H1 (cell line): ENCODE data around the gene CLMP. TPM values are rescaled to one million over a fixed set of nuclear protein-coding genes. Genes with fewer than 3 reads are reported as not detected.
A peak's percentile ranks its signal among the peaks of the same experiment; 100 is the strongest.

Experiments used
- CTCF ChIA-PET: fragments of 300-600 bp; sonication (Branson Sonifier 250); formaldehyde crosslinking; loops from one replicate; lab custom pipeline; 2021; ENCODE audit not compliant: partially characterized antibody; lab: Charles Lee
- POLR2A ChIA-PET: fragments of 300-600 bp; sonication (Branson Sonifier 250); formaldehyde crosslinking; loops from one replicate; lab custom pipeline; 2021; ENCODE audit warnings: inconsistent platforms; ENCODE audit not compliant: partially characterized antibody; lab: Charles Lee
- DNase-seq, 2 experiments: peaks; one replicate each; pipeline versions ENCODE4 v3.0.0 to v3.0.0-alpha.2; 2010 to 2022; ENCODE audit warnings: low spot score in 2 of 2, low read depth in 1 of 2, mixed read lengths in 1 of 2
- FAIRE-seq: peaks from 2 replicates; lab custom pipeline; 2011; peaks lifted over from hg19 to GRCh38; lab: Jason Lieb, UNC
- H2AFZ ChIP-seq: 2 replicates; pipeline ENCODE4 v1.8.1; 2012; ENCODE audit warnings: low read length, inconsistent platforms
- H2AK5ac ChIP-seq: 2 replicates; pipeline ENCODE4 v1.6.1; 2013; ENCODE audit warnings: low read depth, low read length
- H2BK120ac ChIP-seq: replicated peaks from 2 replicates; pipeline ENCODE3; 2013; ENCODE audit warnings: low read depth, low read length, inconsistent platforms
- H2BK12ac ChIP-seq: 2 replicates; pipeline ENCODE4 v1.6.1; 2013; ENCODE audit warnings: low read depth, low read length
- H2BK15ac ChIP-seq: 2 replicates; pipeline ENCODE4 v1.6.1; 2013; ENCODE audit warnings: low read length
- H2BK20ac ChIP-seq: 2 replicates; pipeline ENCODE4 v1.6.1; 2013; ENCODE audit warnings: low read length
- H2BK5ac ChIP-seq: 2 replicates; pipeline ENCODE4 v1.6.1; 2013; ENCODE audit warnings: low read depth, low read length
- H3K14ac ChIP-seq: 2 replicates; pipeline ENCODE4 v1.6.1; 2013; ENCODE audit warnings: inconsistent platforms; ENCODE audit not compliant: insufficient read length
- H3K18ac ChIP-seq: 2 replicates; pipeline ENCODE4 v1.6.1; 2013; ENCODE audit warnings: low read length; ENCODE audit errors: extremely low read depth
- H3K23ac ChIP-seq: 2 replicates; pipeline ENCODE4 v1.6.1; 2013; ENCODE audit warnings: inconsistent platforms; ENCODE audit not compliant: insufficient read length
- H3K23me2 ChIP-seq: 2 replicates; pipeline ENCODE4 v1.6.1; 2013; ENCODE audit warnings: low read depth, low read length
- H3K27ac ChIP-seq: 2 replicates; pipeline ENCODE4 v1.6.1; 2011; ENCODE audit warnings: low read depth, low read length, inconsistent platforms
- H3K27me3 ChIP-seq, 4 experiments: replicated peaks in 1 of 4; 1 replicate in 1 of 4; 2 replicates in 3 of 4; pipeline versions ENCODE4 v1.6.1 to v1.8.1; 2011 to 2013; ENCODE audit warnings: low read length in 3 of 4, mild to moderate bottlenecking in 3 of 4, inconsistent platforms in 2 of 4, mixed read lengths in 2 of 4, moderate library complexity in 1 of 4; ENCODE audit not compliant: control insufficient read depth in 3 of 4, insufficient read depth in 3 of 4; ENCODE audit errors: extremely low read depth in 1 of 4
- H3K36me3 ChIP-seq, 4 experiments: 2 replicates each; pipeline versions ENCODE4 v1.6.1 to v1.8.1; 2011 to 2013; ENCODE audit warnings: mild to moderate bottlenecking in 4 of 4, low read length in 3 of 4, moderate library complexity in 2 of 4, control low read depth in 1 of 4, inconsistent platforms in 1 of 4; ENCODE audit not compliant: insufficient read depth in 4 of 4, control insufficient read depth in 2 of 4
- H3K4ac ChIP-seq: replicated peaks from 2 replicates; pipeline ENCODE3; 2013; ENCODE audit warnings: low read length, low read depth, mixed read lengths, inconsistent platforms; ENCODE audit not compliant: insufficient read length
- H3K4me1 ChIP-seq, 4 experiments: replicated peaks in 1 of 4; 1 replicate in 1 of 4; 2 replicates in 3 of 4; pipeline versions ENCODE4 v1.6.1 to v1.8.1; 2011 to 2013; ENCODE audit warnings: low read length in 3 of 4, inconsistent platforms in 2 of 4, mixed read lengths in 1 of 4; ENCODE audit not compliant: insufficient read depth in 4 of 4, control insufficient read depth in 3 of 4
- H3K4me2 ChIP-seq, 2 experiments: 2 replicates each; pipeline versions ENCODE4 v1.6.1 to v1.8.1; 2011 to 2013; ENCODE audit warnings: low read depth in 2 of 2, low read length in 2 of 2, control low read depth in 1 of 2, inconsistent platforms in 1 of 2, mild to moderate bottlenecking in 1 of 2; ENCODE audit not compliant: insufficient read depth in 1 of 2
- H3K4me3 ChIP-seq, 4 experiments: fragments of 200-600, 300-600 bp in 1 of 4; sonication (generic), shearing (Covaris generic), sonication (Bioruptor Twin) in 1 of 4; 2 replicates each; pipeline versions ENCODE4 v1.5.1 to v1.8.1; 2011 to 2016; ENCODE audit warnings: low read length in 4 of 4, low read depth in 3 of 4, control low read depth in 2 of 4, inconsistent platforms in 2 of 4, mild to moderate bottlenecking in 2 of 4, mixed read lengths in 1 of 4, moderate library complexity in 1 of 4; ENCODE audit not compliant: insufficient read depth in 2 of 4; ENCODE audit errors: extremely low read depth in 1 of 4
- H3K56ac ChIP-seq: replicated peaks from 2 replicates; pipeline ENCODE3; 2013; ENCODE audit warnings: low read depth, mild to moderate bottlenecking, mixed read lengths, low read length, inconsistent platforms; ENCODE audit not compliant: insufficient read length
- H3K79me1 ChIP-seq: 2 replicates; pipeline ENCODE4 v1.6.1; 2013; ENCODE audit warnings: low read depth, low read length, control low read depth
- H3K79me2 ChIP-seq, 2 experiments: 2 replicates each; pipeline versions ENCODE4 v1.6.1 to v1.8.1; 2012 to 2013; ENCODE audit warnings: low read length in 2 of 2, mild to moderate bottlenecking in 2 of 2, inconsistent platforms in 1 of 2; ENCODE audit not compliant: insufficient read depth in 2 of 2, control insufficient read depth in 1 of 2
- H3K9ac ChIP-seq, 4 experiments: replicated peaks in 1 of 4; 1 replicate in 1 of 4; 2 replicates in 3 of 4; pipeline versions ENCODE4 v1.6.1 to v1.8.1; 2011 to 2013; ENCODE audit warnings: low read depth in 3 of 4, low read length in 3 of 4, control low read depth in 2 of 4, mild to moderate bottlenecking in 2 of 4, moderate library complexity in 2 of 4, inconsistent platforms in 1 of 4; ENCODE audit errors: extremely low read depth in 1 of 4
- H3K9me3 ChIP-seq, 2 experiments: 2 replicates each; pipeline versions ENCODE4 v1.6.1 to v1.8.1; 2012 to 2013; ENCODE audit warnings: mild to moderate bottlenecking in 2 of 2, moderate library complexity in 2 of 2, control low read depth in 1 of 2, inconsistent platforms in 1 of 2, low read depth in 1 of 2, low read length in 1 of 2, mixed read lengths in 1 of 2; ENCODE audit not compliant: insufficient read depth in 2 of 2
- H4K20me1 ChIP-seq, 2 experiments: replicated peaks in 1 of 2; 2 replicates each; pipeline versions ENCODE3 to v1.8.1; 2011 to 2013; ENCODE audit warnings: inconsistent platforms in 2 of 2, low read length in 2 of 2, mild to moderate bottlenecking in 1 of 2; ENCODE audit not compliant: insufficient read depth in 2 of 2, control insufficient read depth in 1 of 2
- H4K5ac ChIP-seq: 2 replicates; pipeline ENCODE4 v1.6.1; 2013; ENCODE audit warnings: low read length, low read depth, mixed read lengths, inconsistent platforms; ENCODE audit not compliant: insufficient read length
- H4K8ac ChIP-seq: 2 replicates; pipeline ENCODE4 v1.8.0; 2013; ENCODE audit warnings: mild to moderate bottlenecking, moderate library complexity, low read length, inconsistent platforms; ENCODE audit not compliant: insufficient read depth; ENCODE audit errors: extremely low read depth
- H4K91ac ChIP-seq: replicated peaks from 2 replicates; pipeline ENCODE3; 2013; ENCODE audit warnings: low read length, mixed read lengths, inconsistent platforms; ENCODE audit not compliant: insufficient read length
- SP1 ChIP-seq: IDR thresholded peaks from 2 replicates; pipeline ENCODE4 v1.6.1; 2011; ENCODE audit warnings: low read depth, low read length
- WGBS, 2 experiments: shearing (Covaris generic) in 1 of 2; methylation state at CpG; one replicate each; pipeline versions ENCODE4 v1.1.6 to v1.1.7; 2013 to 2015; ENCODE audit warnings: low lambda C conversion rate in 2 of 2, mixed read lengths in 2 of 2, inconsistent platforms in 1 of 2, low coverage in 1 of 2, missing lambda C conversion rate in 1 of 2; ENCODE audit not compliant: insufficient replicate concordance in 2 of 2, insufficient coverage in 1 of 2, insufficient read length in 1 of 2; ENCODE audit errors: extremely low coverage in 1 of 2, missing lambda C conversion rate in 1 of 2; 5-methylcytosine and 5-hydroxymethylcytosine counted together
- polyA plus RNA-seq, 7 experiments: library from polyadenylated mRNA; depleted of rRNA in 3 of 7; stranded (reverse) in 5 of 7; unstranded in 2 of 7; fragments of >200 nt in 5 of 7; fragments of 200-250 nt in 2 of 7; gene quantifications; 1 replicate in 5 of 7; 2 replicates in 1 of 7; 4 replicates in 1 of 7; pipeline versions ENCODE4 v1.2.1 to v1.2.3, GENCODE V29; 2011 to 2013; ENCODE audit warnings: missing spikeins in 2 of 7, mixed read lengths in 2 of 7
- total RNA-seq: library from RNA; stranded (reverse); fragmentation: NEBNext Ultra II Directional; extraction: Animal tissue kit (Norgen Biotek cat#: 25700); gene quantifications from 2 replicates; pipeline ENCODE4 v1.2.1, GENCODE V29; 2021
- TF ChIP-seq, protein P1 (sequence below), 3 experiments: IDR thresholded peaks; 1 replicate in 2 of 3; 2 replicates in 1 of 3; pipeline versions ENCODE4 v1.5.1 to v1.6.1; 2011; ENCODE audit warnings: low read length in 3 of 3, mild to moderate bottlenecking in 3 of 3, inconsistent platforms in 2 of 3, low read depth in 1 of 3, moderate library complexity in 1 of 3; ENCODE audit not compliant: insufficient read depth in 1 of 3; ENCODE audit errors: control extremely low read depth in 1 of 3

The CLMP gene
- total and polyA plus RNA-seq, 2 of the 8 experiments (the other 6 are each of a cell fraction or from before 2014, with no cell fraction given) = 9.9 to 24.1 TPM

DNA sequence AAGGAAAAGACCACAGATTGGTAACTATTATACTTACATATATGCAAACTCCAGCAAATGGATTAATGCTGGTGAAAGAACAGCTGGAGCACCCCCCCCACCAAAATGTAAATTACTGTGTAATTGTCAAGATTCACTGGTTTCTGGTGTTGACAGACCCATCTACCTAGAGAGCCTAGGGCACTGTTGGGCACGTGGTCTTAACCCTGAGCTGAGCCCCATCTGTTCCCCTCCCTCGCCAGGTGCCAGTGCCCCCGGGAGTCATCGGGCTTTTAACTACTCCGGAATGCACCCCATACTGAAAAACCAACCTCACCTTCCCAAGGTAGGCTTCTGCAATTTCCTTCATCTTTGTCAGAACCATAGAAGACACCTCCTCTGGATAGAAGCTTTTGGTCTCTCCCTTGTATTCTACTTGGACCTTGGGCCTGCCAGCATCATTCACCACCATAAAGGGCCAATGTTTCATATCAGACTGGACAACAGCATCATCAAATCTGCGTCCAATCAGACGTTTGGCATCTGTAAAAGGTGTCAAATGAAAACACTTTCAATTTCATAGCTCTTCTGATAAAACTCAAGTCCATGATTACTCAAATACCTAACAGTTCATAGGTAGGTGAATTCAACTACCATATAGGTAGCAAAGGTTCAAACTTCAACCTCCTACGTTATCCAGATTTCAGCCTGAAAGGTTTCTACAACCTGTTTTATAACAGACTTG is 134.6 kb downstream of the CLMP start:
- Histone ChIP-seq H2BK120ac (no peak overlapping the region), H3K23me2 (peaks cover 6% of the 10 kb centered on the region), H3K4ac (no peak overlapping the region), H4K20me1 (peaks cover 29 to 33% of the 10 kb centered on the region in 2 experiments), H3K23ac (no peak overlapping the region), H3K27me3 (no peaks in the 10 kb centered on the region), H3K4me2 (peak overlapping the region; percentile 62 to 81), H2BK12ac (no peak overlapping the region), H3K36me3 (peaks cover 32 to 61% (median 54%) of the 10 kb centered on the region in 4 experiments), H3K9me3 (no peaks in the 10 kb centered on the region), H3K4me3 (peak overlapping the region; percentile 89 to 98 (median 94)), H2AFZ (no peak overlapping the region), H2BK5ac (no peak overlapping the region), H3K79me1 (no peaks in the 10 kb centered on the region; the same call in 1 of the 2 replicates), H2BK20ac (no peak overlapping the region), H4K5ac (no peak overlapping the region), H2AK5ac (no peak overlapping the region), H3K56ac (no peak overlapping the region), H3K18ac (no peak overlapping the region), H3K27ac (no peak overlapping the region), H2BK15ac (no peak overlapping the region), H3K79me2 (peaks cover 10 to 54% of the 10 kb centered on the region in 2 experiments), H3K4me1 (peaks cover 0 to 7% (median 3%) of the 10 kb centered on the region in 4 experiments; a peak in 4 of 7 replicates), H4K91ac (no peak overlapping the region), H3K9ac (peak overlapping the region; percentile 9 to 99 (median 96)), H4K8ac (no peak overlapping the region), H3K14ac (no peak overlapping the region)
- FAIRE-seq = no peak
- POLR2A ChIA-PET = interaction anchor here (0.7 to 3.9 kb wide), 8 partner anchors 10 to 302 kb away, joined by 3 to 54 read pairs (median 3); no protein-coding TSS in a partner anchor
- CTCF ChIA-PET = interaction anchor here (0.6 to 1.5 kb wide), 6 partner anchors 13 to 197 kb away, joined by 3 to 7 read pairs (median 3); no protein-coding TSS in a partner anchor
- DNase-seq = no peak
- WGBS, 2 experiments = 14% methylated on average over 8 of the region's 8 CpGs; no CpG with 5 or more reads in 1 of the 2 experiments
- TF ChIP-seq SP1 = peak; percentile 20; the same call in 1 of the 2 replicates
- TF ChIP-seq, protein P1, sequence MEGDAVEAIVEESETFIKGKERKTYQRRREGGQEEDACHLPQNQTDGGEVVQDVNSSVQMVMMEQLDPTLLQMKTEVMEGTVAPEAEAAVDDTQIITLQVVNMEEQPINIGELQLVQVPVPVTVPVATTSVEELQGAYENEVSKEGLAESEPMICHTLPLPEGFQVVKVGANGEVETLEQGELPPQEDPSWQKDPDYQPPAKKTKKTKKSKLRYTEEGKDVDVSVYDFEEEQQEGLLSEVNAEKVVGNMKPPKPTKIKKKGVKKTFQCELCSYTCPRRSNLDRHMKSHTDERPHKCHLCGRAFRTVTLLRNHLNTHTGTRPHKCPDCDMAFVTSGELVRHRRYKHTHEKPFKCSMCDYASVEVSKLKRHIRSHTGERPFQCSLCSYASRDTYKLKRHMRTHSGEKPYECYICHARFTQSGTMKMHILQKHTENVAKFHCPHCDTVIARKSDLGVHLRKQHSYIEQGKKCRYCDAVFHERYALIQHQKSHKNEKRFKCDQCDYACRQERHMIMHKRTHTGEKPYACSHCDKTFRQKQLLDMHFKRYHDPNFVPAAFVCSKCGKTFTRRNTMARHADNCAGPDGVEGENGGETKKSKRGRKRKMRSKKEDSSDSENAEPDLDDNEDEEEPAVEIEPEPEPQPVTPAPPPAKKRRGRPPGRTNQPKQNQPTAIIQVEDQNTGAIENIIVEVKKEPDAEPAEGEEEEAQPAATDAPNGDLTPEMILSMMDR (IDR thresholded peaks at IDR 0.05; ENCODE audit: control extremely low read depth in 1 of 3, insufficient read depth in 1 of 3, low read depth in 1 of 3, low read length in 3 of 3) = no peak
